ENCODE data around the gene THOC7. TPM values are rescaled to one million over a fixed set of nuclear protein-coding genes. Genes with fewer than 3 reads are reported as not detected.

THOC7 gene
- 72.8 and 107 TPM in 2 replicates for total RNA-seq

DNA sequence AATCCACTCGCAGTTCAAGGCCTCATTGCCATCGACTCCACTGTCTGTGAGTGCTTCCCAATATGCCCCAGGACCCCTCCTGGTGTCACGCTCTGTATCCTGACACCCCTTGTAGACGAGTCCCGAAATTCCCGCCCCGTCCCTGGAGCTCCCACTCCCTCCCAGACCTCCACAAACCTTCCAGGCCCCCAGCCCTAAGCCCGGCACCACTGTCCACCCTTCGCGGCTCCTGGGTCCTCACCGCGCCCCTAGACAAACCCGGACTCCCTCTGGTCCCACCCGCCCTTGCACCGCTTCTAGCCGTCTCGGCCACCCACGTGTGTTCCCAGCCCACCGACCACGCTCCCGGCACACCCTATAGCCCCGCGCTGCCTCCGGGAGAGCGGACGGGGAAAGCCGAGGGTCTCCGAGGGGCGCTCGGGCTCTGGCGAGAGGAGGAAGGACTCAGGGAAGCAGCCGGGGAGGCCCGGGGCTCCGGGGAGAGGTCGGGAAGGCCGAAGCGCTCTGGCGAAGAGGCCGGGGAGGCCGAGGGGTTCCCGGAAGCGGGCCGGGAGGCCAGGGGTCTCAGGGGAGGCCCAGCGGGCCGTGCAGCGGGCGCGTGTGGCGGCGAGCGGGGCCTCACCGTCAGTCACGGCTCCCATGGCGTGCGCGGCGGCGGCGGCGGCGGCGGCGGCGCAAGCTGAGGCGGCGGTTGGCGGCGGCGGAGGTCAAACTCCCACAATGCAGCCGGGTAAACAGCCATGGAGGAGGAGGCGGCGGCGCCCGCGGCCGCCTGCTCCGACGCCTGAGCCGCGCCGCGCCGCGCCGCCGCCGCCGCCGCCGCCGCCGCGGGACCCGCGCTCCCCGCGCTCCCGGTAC lies at the start of gene THOC7, which contains the start of gene ATXN7:
Gene THOC7, minus strand, starts transcription at position 656 of the 858 bp plus-strand sequence. Its CDS starts 15 bp downstream, at position 641.
Gene ATXN7, plus strand, starts transcription at position 718 of the 858 bp plus-strand sequence. CDS start 48,732 bp downstream, outside the sequence.

DNA sequence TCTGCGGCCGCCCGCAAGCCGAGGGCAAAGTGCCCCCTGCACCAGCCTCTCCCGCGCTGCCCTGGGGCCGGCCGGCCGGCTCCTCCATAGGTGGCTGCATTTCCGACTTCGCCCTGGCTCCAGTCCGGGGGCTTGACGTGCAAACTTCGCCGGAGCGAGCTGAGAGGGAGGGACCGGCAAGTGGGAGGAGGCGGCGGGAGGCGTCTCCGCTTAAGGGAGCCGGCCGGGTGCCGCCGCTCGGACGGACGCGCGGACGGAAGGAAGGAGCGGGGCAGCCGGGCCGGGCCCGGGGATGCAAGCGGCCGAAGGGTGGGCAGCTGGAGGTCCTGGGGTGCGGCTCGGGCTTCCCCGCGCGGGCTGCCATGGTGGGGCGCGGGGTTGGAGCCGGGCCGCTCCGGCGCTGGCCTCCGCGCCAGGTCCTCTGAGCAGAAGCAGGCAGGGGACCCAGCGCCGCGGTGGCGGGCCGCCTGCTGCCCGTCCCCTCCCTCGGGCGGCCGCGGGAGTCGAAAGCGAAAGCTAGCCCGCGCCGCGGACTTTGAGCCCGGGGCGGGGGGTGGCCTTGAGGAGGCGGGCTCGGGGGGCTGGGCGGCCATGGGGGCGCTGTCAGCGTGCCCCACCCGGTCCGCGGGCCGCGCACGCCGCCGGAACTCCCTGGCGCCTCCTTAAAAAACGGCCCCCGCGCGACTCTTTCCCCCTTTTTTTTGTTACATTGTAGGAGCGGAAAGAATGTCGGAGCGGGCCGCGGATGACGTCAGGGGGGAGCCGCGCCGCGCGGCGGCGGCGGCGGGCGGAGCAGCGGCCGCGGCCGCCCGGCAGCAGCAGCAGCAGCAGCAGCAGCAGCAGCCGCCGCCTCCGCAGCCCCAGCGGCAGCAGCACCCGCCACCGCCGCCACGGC lies 48.5 kb upstream of the THOC7 start, which contains the start of gene SCAANT1:
Gene SCAANT1, minus strand, starts transcription at position 511 of the 895 bp plus-strand sequence.

DNA sequence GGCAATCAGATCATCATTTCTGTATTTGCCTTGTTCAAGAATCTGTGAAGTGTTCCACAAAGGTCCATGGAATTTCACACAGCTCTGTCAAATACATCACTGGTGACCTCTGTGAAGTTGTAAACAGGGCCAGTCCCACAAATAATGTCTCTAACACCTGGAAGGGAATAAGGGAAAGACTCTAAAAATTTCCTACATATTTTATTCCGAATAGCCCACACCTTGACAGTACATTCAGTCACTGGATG lies 44.5 kb downstream of the THOC7 start, which contains the start of gene C3orf49:
Gene C3orf49, plus strand, starts transcription at position 149 of the 248 bp plus-strand sequence. CDS start 173 bp downstream, outside the sequence.

Other genes with a start within 250 kb of the THOC7 start
- gene SNTN, start 211.1 kb downstream of the THOC7 start, total RNA-seq = not detected in 2 replicates
- not detected in 2 replicates for gene C3orf49, start 44.5 kb downstream of the THOC7 start, total RNA-seq
- gene ATXN7, start 62 bp upstream of the THOC7 start, total RNA-seq = 8.0 and 9.8 TPM in 2 replicates
- not detected in 2 replicates for gene SCAANT1, start 48.6 kb upstream of the THOC7 start, total RNA-seq
- gene PSMD6, start 159.7 kb upstream of the THOC7 start, total RNA-seq = 86.1 and 112 TPM in 2 replicates

Measured in hair follicular keratinocyte (primary cell).